Nephron (organoid): Measurements from ENCODE around the gene KDELR1.
A peak's percentile ranks its signal among the peaks of the same experiment; 100 is the strongest.

ENCODE experiments used
- H3K27ac Mint-ChIP-seq, 3 experiments: 2 replicates each; pipeline ENCODE4 v1.8.0; 2020; ENCODE audit warnings: mixed read lengths in 3 of 3, mild to moderate bottlenecking in 2 of 3, moderate library complexity in 1 of 3
- H3K27me3 Mint-ChIP-seq: 2 replicates; pipeline ENCODE4 v1.8.0; 2021; ENCODE audit warnings: low read depth, mild to moderate bottlenecking, moderate library complexity, mixed read lengths
- H3K36me3 Mint-ChIP-seq: 2 replicates; pipeline ENCODE4 v1.8.0; 2020; ENCODE audit warnings: low read depth, mixed read lengths
- H3K4me1 Mint-ChIP-seq: 2 replicates; pipeline ENCODE4 v1.8.0; 2020; ENCODE audit warnings: mixed read lengths
- H3K4me3 Mint-ChIP-seq, 3 experiments: 2 replicates each; pipeline ENCODE4 v1.8.0; 2020; ENCODE audit warnings: mild to moderate bottlenecking in 3 of 3, mixed read lengths in 3 of 3, moderate library complexity in 2 of 3
- H3K9me3 Mint-ChIP-seq: 2 replicates; pipeline ENCODE4 v1.8.0; 2020; ENCODE audit warnings: mixed read lengths
- CTCF ChIP-seq, 3 experiments: fragments of 200-600 bp; sonication (generic); IDR thresholded peaks; one replicate each; pipeline ENCODE4 v1.5.0; 2021; ENCODE audit warnings: antibody characterized with exemption in 3 of 3; ENCODE audit not compliant: unreplicated experiment in 3 of 3

KDELR1 gene

GRCh38 chr19:48355365-48355954 lies 35.9 kb downstream of the KDELR1 start:
- Mint-ChIP-seq H3K36me3 (no peaks in the 10 kb centered on the region), H3K9me3 (no peaks in the 10 kb centered on the region), H3K4me1 (no peaks in the 10 kb centered on the region), H3K27me3 (peaks cover 4% of the 10 kb centered on the region), H3K27ac (peak overlapping the region in 1 of 3 experiments; percentile 59), H3K4me3 (no peak overlapping the region)
- TF ChIP-seq CTCF (IDR thresholded peaks at IDR 0.05; ENCODE audit: unreplicated experiment in 3 of 3), result no peak

- Mint-ChIP-seq H3K9me3 (no peaks in the 10 kb centered on the region), H3K4me1 (no peaks in the 10 kb centered on the region), H3K4me3 (no peak overlapping the region), H3K36me3 (no peaks in the 10 kb centered on the region), H3K27me3 (peaks cover 4% of the 10 kb centered on the region), H3K27ac (peak overlapping the region in 2 of 3 experiments; percentile 29 to 54)
- TF ChIP-seq CTCF (IDR thresholded peaks at IDR 0.05; ENCODE audit: unreplicated experiment in 3 of 3), result no peak
These were observed 36.9 kb downstream of the KDELR1 start for GRCh38 chr19:48354332-48354992.

GRCh38 chr19:48353677-48354076 lies 37.7 kb downstream of the KDELR1 start:
- Mint-ChIP-seq H3K36me3 (no peaks in the 10 kb centered on the region), H3K27ac (no peak overlapping the region), H3K27me3 (peaks cover 4% of the 10 kb centered on the region), H3K4me3 (no peak overlapping the region), H3K9me3 (no peaks in the 10 kb centered on the region), H3K4me1 (no peaks in the 10 kb centered on the region)
- TF ChIP-seq CTCF (IDR thresholded peaks at IDR 0.05; ENCODE audit: unreplicated experiment in 3 of 3), result no peak

- Mint-ChIP-seq H3K27ac (no peak overlapping the region), H3K4me3 (no peak overlapping the region), H3K27me3 (peaks cover 4% of the 10 kb centered on the region)
These were observed 40.0 kb downstream of the KDELR1 start for GRCh38 chr19:48351341-48351752.

GRCh38 chr19:48350856-48351255 lies 40.5 kb downstream of the KDELR1 start:
- Mint-ChIP-seq H3K27ac (no peak overlapping the region), H3K4me3 (no peak overlapping the region), H3K4me1 (peaks cover 6% of the 10 kb centered on the region), H3K36me3 (no peaks in the 10 kb centered on the region), H3K9me3 (no peaks in the 10 kb centered on the region), H3K27me3 (peaks cover 4% of the 10 kb centered on the region)
- TF ChIP-seq CTCF (IDR thresholded peaks at IDR 0.05; ENCODE audit: unreplicated experiment in 3 of 3), result no peak

More at GRCh38 chr19:48351341-48351752, 40.0 kb downstream of the KDELR1 start:
- Mint-ChIP-seq H3K4me1 (peaks cover 6% of the 10 kb centered on the region), H3K36me3 (no peaks in the 10 kb centered on the region), H3K9me3 (no peaks in the 10 kb centered on the region)
- peak; percentile 61 to 72 (median 64) for TF ChIP-seq CTCF (IDR thresholded peaks at IDR 0.05; ENCODE audit: unreplicated experiment in 3 of 3)

- Mint-ChIP-seq H3K27me3 (peaks cover 4% of the 10 kb centered on the region), H3K4me1 (peaks cover 6% of the 10 kb centered on the region)
These were observed 42.6 kb downstream of the KDELR1 start for GRCh38 chr19:48348737-48349136.

More at GRCh38 chr19:48348737-48349136, 42.6 kb downstream of the KDELR1 start:
- Mint-ChIP-seq H3K36me3 (no peaks in the 10 kb centered on the region), H3K4me3 (no peak overlapping the region), H3K9me3 (no peaks in the 10 kb centered on the region), H3K27ac (peak overlapping the region in 2 of 3 experiments; percentile 55 to 72)
- no peak for TF ChIP-seq CTCF (IDR thresholded peaks at IDR 0.05; ENCODE audit: unreplicated experiment in 3 of 3)
